ENCODE results near the gene TMEM91.
"Not testable (repeated sequence)": the region's sequence is repeated elsewhere in the genome, so short reads cannot be mapped to it uniquely, and the experiment has no call there.

Gene TMEM91

DNA sequence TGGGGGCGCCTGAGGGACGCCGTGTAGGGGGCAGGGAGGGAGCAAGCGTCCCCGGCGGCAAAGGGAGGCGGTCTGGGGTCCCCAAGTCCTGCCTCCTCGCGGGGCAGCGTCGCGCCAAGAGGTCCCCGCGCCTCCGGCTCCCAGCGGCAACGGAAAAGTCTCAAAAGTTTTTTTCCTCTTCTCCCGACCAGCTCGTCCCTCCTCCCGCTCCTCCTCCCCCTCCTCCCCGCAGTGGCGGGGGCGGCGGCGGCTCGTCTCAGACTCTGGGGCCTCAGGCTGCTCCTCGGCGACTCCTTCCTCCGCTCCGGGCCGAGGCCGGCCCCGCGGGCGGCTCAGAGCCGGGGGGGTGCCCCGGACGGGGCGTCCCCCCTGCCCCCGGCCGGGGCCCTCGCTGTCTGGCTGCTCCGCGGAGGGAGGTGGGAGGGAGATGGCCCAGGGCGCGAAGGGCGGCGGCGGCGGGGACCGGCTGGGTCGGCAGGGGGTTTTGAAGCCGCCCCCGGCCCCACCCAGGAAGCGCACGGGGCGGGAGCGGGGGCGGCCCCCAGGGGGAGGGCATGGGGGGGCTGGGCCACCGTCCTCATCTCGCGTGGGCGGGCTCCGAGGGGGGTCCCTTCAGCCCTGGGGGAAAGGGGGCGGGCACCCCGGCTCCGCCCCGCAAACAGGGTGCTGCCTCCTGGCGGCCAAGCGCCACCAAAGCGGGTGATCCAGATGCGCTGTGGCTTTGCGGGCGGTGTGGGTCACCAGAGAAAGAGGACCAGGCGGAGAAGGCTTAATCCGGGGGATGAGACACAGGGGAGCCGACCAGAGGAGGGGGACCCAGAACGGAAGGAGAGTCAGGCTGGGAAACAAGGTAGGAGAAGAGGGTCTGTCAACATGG is 22.6 kb upstream of the TMEM91 start, which contains the start of gene TGFB1:
TSS of gene TGFB1 (minus strand) at position 457 of the 877 bp plus-strand sequence. CDS start 878 bp downstream, outside the sequence.
- DNase-seq (ENCODE audit: low spot score), result peak; percentile 84

DNA sequence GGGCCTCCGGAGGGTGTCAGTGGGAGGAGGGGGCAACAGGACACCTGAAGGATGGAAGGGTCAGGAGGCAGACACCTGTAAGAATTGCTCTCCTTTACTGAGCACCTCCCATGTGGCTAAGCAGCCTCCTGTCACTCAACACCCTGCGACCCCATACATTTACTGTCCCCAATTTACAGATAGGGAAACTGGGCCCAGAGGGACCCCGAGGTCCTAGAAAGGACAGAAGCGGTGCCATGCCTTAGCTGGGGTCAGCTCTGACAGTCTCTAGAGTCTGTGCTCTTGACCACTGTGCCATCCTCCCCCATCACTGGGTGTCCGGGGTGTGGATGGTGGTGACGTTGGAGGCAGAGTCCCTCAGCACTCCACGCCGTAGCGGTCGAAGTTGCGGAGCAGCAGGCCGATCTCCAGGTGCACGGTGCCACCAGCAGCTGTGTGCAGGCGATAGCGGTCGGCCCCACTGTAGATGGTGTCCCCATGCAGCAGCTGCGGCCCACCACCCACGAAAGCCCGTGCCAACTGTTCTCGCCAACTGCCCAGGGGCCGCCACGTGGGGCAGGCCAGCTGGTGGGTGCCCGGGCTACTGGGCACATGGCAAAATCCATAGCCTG is 21.9 kb upstream of the TMEM91 start:
- no peak for DNase-seq (ENCODE audit: low spot score)

DNA sequence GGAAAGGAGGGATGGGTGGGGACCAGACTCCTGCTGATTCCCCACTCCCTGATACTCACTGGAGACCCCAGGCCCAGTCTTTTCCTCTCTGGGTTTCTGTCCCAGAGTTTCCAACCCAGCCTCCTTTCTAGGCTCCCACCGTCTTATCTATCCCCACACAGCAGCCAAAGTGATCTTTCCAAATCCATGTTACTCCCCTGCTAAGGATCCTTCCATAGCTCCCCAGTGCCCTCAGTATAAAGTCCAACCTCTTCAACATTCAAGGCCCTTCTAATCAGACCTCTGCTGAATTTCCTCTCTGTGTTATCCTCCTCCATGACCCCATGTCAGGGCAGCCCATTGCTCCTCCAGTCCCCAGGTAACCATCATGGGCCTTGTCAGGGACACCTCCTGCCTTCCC is 21.3 kb upstream of the TMEM91 start:
- no peak for DNase-seq (ENCODE audit: low spot score)

- no peak for DNase-seq (ENCODE audit: low spot score)
Measured at GRCh38 chr19:41355802-41356201, 20.5 kb upstream of the TMEM91 start.

- no peak for DNase-seq (ENCODE audit: low spot score)
Measured at GRCh38 chr19:41356984-41357739, 19.2 kb upstream of the TMEM91 start.

- no peak for DNase-seq (ENCODE audit: low spot score)
Measured at GRCh38 chr19:41357746-41358145, 18.6 kb upstream of the TMEM91 start.

DNA sequence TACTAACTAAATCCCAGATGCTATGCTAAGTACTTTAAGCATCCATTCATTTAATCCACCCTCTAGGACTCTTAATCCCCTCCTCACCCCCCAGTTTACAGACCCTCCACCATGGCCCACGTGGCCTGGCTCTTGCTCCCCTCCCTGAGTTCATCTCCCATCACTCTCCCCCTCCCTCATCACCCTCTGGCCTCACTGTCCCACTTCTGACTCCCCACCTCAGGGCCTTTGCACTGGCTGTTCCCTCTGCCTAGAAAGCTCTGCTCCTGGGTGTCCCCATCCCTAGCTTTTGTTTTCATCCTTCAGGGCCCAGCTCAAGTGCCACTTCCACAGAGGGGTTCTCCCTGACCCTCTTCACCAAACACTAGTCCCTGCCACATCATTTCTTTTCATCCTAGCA is 16.6 kb upstream of the TMEM91 start:
- no peak for DNase-seq (ENCODE audit: low spot score)

GRCh38 chr19:41362143-41362847 is 14.0 kb upstream of the TMEM91 start:
- DNase-seq (ENCODE audit: low spot score), result no peak

GRCh38 chr19:41363371-41363752 is 13.0 kb upstream of the TMEM91 start:
- no peak for DNase-seq (ENCODE audit: low spot score)

GRCh38 chr19:41363753-41364523 is 12.4 kb upstream of the TMEM91 start, which contains the start of gene B9D2:
Gene B9D2 (minus strand): TSS chr19:41364149. CDS start chr19:41363519, 630 bp downstream.
- DNase-seq (ENCODE audit: low spot score), result peak; percentile 97

DNA sequence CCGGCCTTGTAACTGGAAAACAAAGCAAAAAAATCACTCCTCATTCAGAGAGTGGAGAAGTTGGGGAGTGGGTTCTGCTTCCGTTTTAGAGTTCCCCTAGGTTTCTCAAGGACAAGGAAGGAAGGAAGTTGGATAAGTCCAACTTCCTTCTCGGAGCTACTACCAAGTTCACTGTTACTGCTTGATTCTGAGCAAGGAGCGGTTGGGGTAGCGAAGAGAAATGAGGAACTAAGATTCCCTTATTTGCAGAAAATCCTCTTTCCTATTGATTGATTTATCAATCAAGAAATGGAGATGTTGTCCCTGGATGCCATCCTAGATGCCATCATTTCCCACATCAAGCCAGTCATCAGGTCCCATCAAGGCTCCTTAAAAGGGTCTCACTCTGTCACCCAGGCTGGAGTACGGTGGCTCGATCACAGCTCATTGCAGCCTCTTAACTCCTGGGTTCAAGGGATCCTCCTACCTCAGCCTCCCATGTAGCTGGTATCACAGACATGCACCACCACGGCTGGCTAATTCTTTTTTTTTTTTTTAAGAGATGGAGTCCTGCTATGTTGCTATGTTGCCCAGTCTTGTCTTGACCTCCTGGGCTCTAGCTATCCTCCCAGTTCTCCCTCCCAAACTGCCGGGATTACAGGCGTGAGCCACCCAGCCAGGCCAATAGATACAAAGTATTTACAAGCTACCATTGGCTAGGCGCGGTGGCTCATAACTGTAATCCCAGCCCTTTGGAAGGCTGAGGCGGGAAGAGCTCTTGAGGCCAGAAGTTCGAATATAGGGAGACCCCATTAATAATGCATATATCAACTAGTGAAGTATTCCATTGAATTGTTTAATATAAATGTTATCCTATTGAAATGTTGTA is 11.6 kb upstream of the TMEM91 start:
- no peak for DNase-seq (ENCODE audit: low spot score)

- DNase-seq (ENCODE audit: low spot score), result no peak
Measured at GRCh38 chr19:41366089-41366488, 10.2 kb upstream of the TMEM91 start.

GRCh38 chr19:41367848-41368301 is 8.5 kb upstream of the TMEM91 start:
- no peak for DNase-seq (ENCODE audit: low spot score)

DNA sequence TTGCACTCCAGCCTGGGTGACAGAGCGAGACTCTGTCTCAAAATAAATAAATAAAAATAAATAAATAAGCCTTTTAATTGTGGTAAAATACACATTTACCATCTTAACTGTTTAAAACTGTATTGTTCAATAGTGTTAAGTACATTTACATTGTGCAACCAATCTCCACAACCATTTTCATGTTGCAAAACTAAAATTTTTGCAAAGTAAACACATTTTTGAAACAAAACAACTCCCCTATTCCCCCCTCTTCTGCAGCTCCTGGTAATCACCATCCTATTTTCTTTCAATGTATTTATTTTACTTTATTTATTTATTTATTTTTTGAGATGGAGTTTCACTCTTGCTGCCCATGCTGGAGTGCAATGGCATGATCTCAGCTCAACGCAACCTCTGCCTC is 6.6 kb upstream of the TMEM91 start:
- DNase-seq (ENCODE audit: low spot score), result no peak

GRCh38 chr19:41371119-41371518 is 5.2 kb upstream of the TMEM91 start:
- not testable (repeated sequence) for DNase-seq (ENCODE audit: low spot score)

GRCh38 chr19:41371541-41371940 is 4.8 kb upstream of the TMEM91 start:
- no peak for DNase-seq (ENCODE audit: low spot score)

- no peak for DNase-seq (ENCODE audit: low spot score)
Measured at GRCh38 chr19:41372501-41372900, 3.8 kb upstream of the TMEM91 start.

- no peak for DNase-seq (ENCODE audit: low spot score)
Measured at GRCh38 chr19:41373993-41374392, 2.3 kb upstream of the TMEM91 start.

DNA sequence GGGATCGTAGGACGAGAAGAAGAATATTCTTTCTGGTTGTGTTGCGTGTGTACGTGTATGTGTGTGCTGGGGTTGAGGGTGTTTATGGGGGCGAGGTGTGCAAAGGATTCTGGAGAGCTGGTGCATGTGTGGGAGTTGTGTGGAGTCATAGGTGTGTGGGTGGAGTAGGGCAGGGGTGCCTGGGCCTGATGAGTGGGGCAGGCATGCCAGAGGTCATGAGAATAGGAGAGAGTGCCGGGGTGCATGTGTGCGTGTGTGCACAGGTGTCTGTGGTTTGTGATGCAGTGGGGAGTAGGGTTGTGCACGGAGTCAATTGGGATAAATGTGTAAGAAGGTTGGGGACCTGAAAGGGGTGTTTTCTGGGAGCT is 649 bp downstream of the TMEM91 start:
- DNase-seq (ENCODE audit: low spot score), result no peak

All from ecto neural progenitor cell (in vitro differentiated cells).